DOHH2 (cell line): ENCODE measurements around the gene CLEC12A.
A peak's percentile ranks its signal among the peaks of the same experiment; 100 is the strongest.

Experiments
- H3F3A ChIP-seq: fragments of 200-600 bp; sonication (generic), shearing (Covaris generic); 2 replicates; pipeline ENCODE4 v1.6.0; 2016; ENCODE audit warnings: antibody characterized with exemption, mild to moderate bottlenecking; ENCODE audit not compliant: control insufficient read depth, insufficient read depth
- H3K27ac ChIP-seq: fragments of 200-600 bp; sonication (generic); 2 replicates; pipeline ENCODE4 v1.5.1; 2014; ENCODE audit warnings: low read depth, mild to moderate bottlenecking, low read length, moderate library complexity
- H3K27me3 ChIP-seq: fragments of 200-600 bp; sonication (generic); 2 replicates; pipeline ENCODE4 v1.6.1; 2014; ENCODE audit warnings: mild to moderate bottlenecking, low read length, mixed read lengths; ENCODE audit not compliant: control insufficient read depth
- H3K36me3 ChIP-seq: fragments of 200-600 bp; sonication (generic); 2 replicates; pipeline ENCODE4 v1.6.1; 2014; ENCODE audit warnings: mild to moderate bottlenecking, low read length, moderate library complexity, mixed read lengths; ENCODE audit not compliant: control insufficient read depth
- H3K4me1 ChIP-seq: fragments of 200-600 bp; sonication (generic); 2 replicates; pipeline ENCODE4 v1.6.1; 2014; ENCODE audit warnings: mild to moderate bottlenecking, low read length, mixed read lengths; ENCODE audit not compliant: control insufficient read depth
- H3K4me2 ChIP-seq: fragments of 200-600 bp; sonication (generic); 2 replicates; pipeline ENCODE4 v1.6.0; 2014; ENCODE audit warnings: mild to moderate bottlenecking, low read length, moderate library complexity
- H3K4me3 ChIP-seq: fragments of 200-600 bp; sonication (generic); 2 replicates; pipeline ENCODE4 v1.5.1; 2014; ENCODE audit warnings: mild to moderate bottlenecking, low read length, mixed read lengths
- H3K79me2 ChIP-seq: fragments of 200-600 bp; sonication (generic); 2 replicates; pipeline ENCODE4 v1.6.1; 2014; ENCODE audit warnings: mild to moderate bottlenecking, low read length, mixed read lengths; ENCODE audit not compliant: control insufficient read depth
- H3K9me2 ChIP-seq: fragments of 200-600 bp; sonication (generic); replicated peaks from 2 replicates; pipeline ENCODE4 v1.6.1; 2014; ENCODE audit warnings: mild to moderate bottlenecking, low read length, mixed read lengths; ENCODE audit not compliant: control insufficient read depth
- H3K9me3 ChIP-seq: fragments of 200-600 bp; sonication (generic); 2 replicates; pipeline ENCODE4 v1.6.1; 2014; ENCODE audit warnings: antibody characterized with exemption, low read length, mixed read lengths; ENCODE audit not compliant: control insufficient read depth, insufficient read depth
- H4K20me1 ChIP-seq: fragments of 200-600 bp; sonication (generic); 2 replicates; pipeline ENCODE4 v1.6.0; 2014; ENCODE audit warnings: low read depth, mild to moderate bottlenecking, antibody characterized with exemption, low read length, moderate library complexity; ENCODE audit not compliant: control insufficient read depth, insufficient read depth
- EZH2phosphoT487 ChIP-seq: fragments of 200-600 bp; sonication (generic); IDR thresholded peaks from 2 replicates; pipeline ENCODE4 v1.6.1; 2017; ENCODE audit warnings: borderline replicate concordance, mild to moderate bottlenecking, antibody characterized with exemption, low read length, moderate library complexity, mixed read lengths
- TF ChIP-seq, protein P1 (sequence below): fragments of 200-600 bp; sonication (generic); IDR thresholded peaks from one replicate; pipeline ENCODE4 v1.5.1; 2014; ENCODE audit warnings: antibody characterized with exemption, mild to moderate bottlenecking, low read depth, low read length; ENCODE audit not compliant: poor library complexity, severe bottlenecking

CLEC12A gene

DNA sequence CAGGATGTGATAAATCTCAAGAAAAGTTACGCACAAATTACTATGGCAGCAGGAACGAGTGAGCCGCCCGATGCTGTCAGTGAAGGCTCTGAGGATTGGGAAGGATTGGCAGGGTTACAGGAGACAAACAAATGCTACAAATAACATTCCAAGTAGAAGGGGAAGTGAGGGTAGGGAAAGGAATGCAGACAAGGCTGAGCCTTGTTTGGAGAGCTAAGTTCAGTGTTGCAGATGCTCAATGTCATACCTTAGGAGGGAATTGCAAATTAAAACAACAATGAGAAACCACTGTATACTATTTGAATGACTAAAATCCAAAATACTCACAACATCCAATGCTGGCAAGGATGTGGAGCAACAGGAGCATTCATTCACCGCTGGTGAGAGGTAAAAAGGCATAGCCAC lies 60.6 kb downstream of the CLEC12A start:
- no peak overlapping the region for H3K4me2 ChIP-seq
- TF ChIP-seq EZH2phosphoT487, result no peak
- TF ChIP-seq, protein P1, sequence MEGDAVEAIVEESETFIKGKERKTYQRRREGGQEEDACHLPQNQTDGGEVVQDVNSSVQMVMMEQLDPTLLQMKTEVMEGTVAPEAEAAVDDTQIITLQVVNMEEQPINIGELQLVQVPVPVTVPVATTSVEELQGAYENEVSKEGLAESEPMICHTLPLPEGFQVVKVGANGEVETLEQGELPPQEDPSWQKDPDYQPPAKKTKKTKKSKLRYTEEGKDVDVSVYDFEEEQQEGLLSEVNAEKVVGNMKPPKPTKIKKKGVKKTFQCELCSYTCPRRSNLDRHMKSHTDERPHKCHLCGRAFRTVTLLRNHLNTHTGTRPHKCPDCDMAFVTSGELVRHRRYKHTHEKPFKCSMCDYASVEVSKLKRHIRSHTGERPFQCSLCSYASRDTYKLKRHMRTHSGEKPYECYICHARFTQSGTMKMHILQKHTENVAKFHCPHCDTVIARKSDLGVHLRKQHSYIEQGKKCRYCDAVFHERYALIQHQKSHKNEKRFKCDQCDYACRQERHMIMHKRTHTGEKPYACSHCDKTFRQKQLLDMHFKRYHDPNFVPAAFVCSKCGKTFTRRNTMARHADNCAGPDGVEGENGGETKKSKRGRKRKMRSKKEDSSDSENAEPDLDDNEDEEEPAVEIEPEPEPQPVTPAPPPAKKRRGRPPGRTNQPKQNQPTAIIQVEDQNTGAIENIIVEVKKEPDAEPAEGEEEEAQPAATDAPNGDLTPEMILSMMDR, result no peak
- no peaks in the 10 kb centered on the region for H3K27me3 ChIP-seq
- H3K9me2 ChIP-seq, result no peaks in the 10 kb centered on the region
- H3K36me3 ChIP-seq, result no peaks in the 10 kb centered on the region
- no peaks in the 10 kb centered on the region for H3F3A ChIP-seq
- H3K27ac ChIP-seq, result no peak overlapping the region
- no peaks in the 10 kb centered on the region for H3K79me2 ChIP-seq
- no peaks in the 10 kb centered on the region for H4K20me1 ChIP-seq
- no peaks in the 10 kb centered on the region for H3K9me3 ChIP-seq
- no peak overlapping the region for H3K4me3 ChIP-seq
- no peaks in the 10 kb centered on the region for H3K4me1 ChIP-seq

DNA sequence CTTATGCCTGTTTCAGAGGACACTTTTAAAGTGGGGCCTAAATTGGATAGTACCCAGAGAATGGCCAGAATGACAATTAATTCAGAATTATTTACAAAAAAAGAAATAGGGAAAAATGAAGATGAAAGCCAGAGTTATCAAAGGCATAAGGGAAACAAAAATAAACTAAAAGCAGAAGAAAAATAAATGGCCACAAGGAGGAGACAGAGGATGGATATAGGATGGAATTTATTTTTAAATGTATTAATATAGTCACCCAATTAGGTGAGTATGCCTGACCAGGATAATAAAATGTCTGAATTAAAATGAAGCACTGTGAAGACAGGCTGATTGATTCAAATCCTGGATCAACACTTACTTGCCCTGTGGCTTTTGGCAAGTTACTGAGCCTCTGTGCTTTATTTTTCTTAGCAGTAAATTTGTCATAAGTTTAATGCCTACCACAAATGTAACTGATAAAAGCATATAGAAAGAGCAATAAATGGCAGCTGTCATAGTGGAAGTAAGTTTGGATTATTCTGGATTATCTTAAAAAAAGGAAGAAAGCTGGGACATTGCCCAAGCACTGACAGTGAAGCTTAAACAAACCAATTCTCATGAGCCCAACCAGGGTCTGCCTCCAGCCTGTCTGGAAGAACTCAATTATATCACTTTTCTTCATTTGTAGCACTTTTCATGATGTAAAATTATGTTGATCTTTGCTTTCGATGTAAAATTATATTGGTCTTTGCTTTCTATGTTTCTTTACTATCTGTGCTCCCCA lies 62.8 kb downstream of the CLEC12A start:
- H3K4me3 ChIP-seq, result no peak overlapping the region
- H3K27ac ChIP-seq, result no peak overlapping the region
- no peaks in the 10 kb centered on the region for H3K9me2 ChIP-seq
- no peaks in the 10 kb centered on the region for H3K36me3 ChIP-seq
- no peaks in the 10 kb centered on the region for H3K4me1 ChIP-seq
- no peak overlapping the region for H3K4me2 ChIP-seq
- no peaks in the 10 kb centered on the region for H4K20me1 ChIP-seq
- no peaks in the 10 kb centered on the region for H3K9me3 ChIP-seq
- H3K79me2 ChIP-seq, result no peaks in the 10 kb centered on the region
- no peaks in the 10 kb centered on the region for H3F3A ChIP-seq
- no peaks in the 10 kb centered on the region for H3K27me3 ChIP-seq
- no peak for TF ChIP-seq EZH2phosphoT487
- TF ChIP-seq, protein P1, result peak; percentile 32
